ENCODE measurements around the gene SLC45A1.

The SLC45A1 gene

GRCh38 chr1:8350914-8351684 lies 33.2 kb downstream of the SLC45A1 start:
- H3K36me3 Mint-ChIP-seq (ENCODE audit: low read depth) = peaks cover 11% of the 10 kb centered on the region
- no peak overlapping the region for H3K27ac Mint-ChIP-seq
- H3K27me3 Mint-ChIP-seq (ENCODE audit: low read depth) = no peaks in the 10 kb centered on the region
- no peak overlapping the region for H3K4me3 Mint-ChIP-seq
- peaks cover 2% of the 10 kb centered on the region for H3K4me1 Mint-ChIP-seq (ENCODE audit: low read depth)
- H3K9me3 Mint-ChIP-seq = no peaks in the 10 kb centered on the region

GRCh38 chr1:8351693-8352470 lies 34.0 kb downstream of the SLC45A1 start:
- Mint-ChIP-seq H3K9me3 (no peaks in the 10 kb centered on the region), H3K27me3 (ENCODE audit: low read depth) (no peaks in the 10 kb centered on the region), H3K36me3 (ENCODE audit: low read depth) (peaks cover 14% of the 10 kb centered on the region), H3K4me1 (ENCODE audit: low read depth) (peaks cover 2% of the 10 kb centered on the region), H3K4me3 (no peak overlapping the region), H3K27ac (no peak overlapping the region)

- Mint-ChIP-seq H3K4me3 (no peak overlapping the region), H3K36me3 (ENCODE audit: low read depth) (peaks cover 17% of the 10 kb centered on the region), H3K4me1 (ENCODE audit: low read depth) (peaks cover 2% of the 10 kb centered on the region), H3K27ac (no peak overlapping the region), H3K27me3 (ENCODE audit: low read depth) (no peaks in the 10 kb centered on the region), H3K9me3 (no peaks in the 10 kb centered on the region)
Observed at GRCh38 chr1:8352471-8352845, 34.5 kb downstream of the SLC45A1 start.

- peaks cover 2% of the 10 kb centered on the region for H3K4me1 Mint-ChIP-seq (ENCODE audit: low read depth)
- H3K36me3 Mint-ChIP-seq (ENCODE audit: low read depth) = peaks cover 22% of the 10 kb centered on the region
- H3K27ac Mint-ChIP-seq = no peak overlapping the region
- H3K4me3 Mint-ChIP-seq = no peak overlapping the region
- H3K9me3 Mint-ChIP-seq = no peaks in the 10 kb centered on the region
- no peaks in the 10 kb centered on the region for H3K27me3 Mint-ChIP-seq (ENCODE audit: low read depth)
Observed at GRCh38 chr1:8352886-8353785, 35.2 kb downstream of the SLC45A1 start.

- H3K9me3 Mint-ChIP-seq = no peaks in the 10 kb centered on the region
- peaks cover 23% of the 10 kb centered on the region for H3K36me3 Mint-ChIP-seq (ENCODE audit: low read depth)
- no peak overlapping the region for H3K4me3 Mint-ChIP-seq
- no peaks in the 10 kb centered on the region for H3K27me3 Mint-ChIP-seq (ENCODE audit: low read depth)
- no peak overlapping the region for H3K27ac Mint-ChIP-seq
- no peaks in the 10 kb centered on the region for H3K4me1 Mint-ChIP-seq (ENCODE audit: low read depth)
Observed at GRCh38 chr1:8354038-8354437, 36.1 kb downstream of the SLC45A1 start.

GRCh38 chr1:8355439-8356255 lies 37.7 kb downstream of the SLC45A1 start:
- no peaks in the 10 kb centered on the region for H3K9me3 Mint-ChIP-seq
- no peak overlapping the region for H3K4me3 Mint-ChIP-seq
- no peaks in the 10 kb centered on the region for H3K27me3 Mint-ChIP-seq (ENCODE audit: low read depth)
- H3K4me1 Mint-ChIP-seq (ENCODE audit: low read depth) = no peaks in the 10 kb centered on the region
- peaks cover 25% of the 10 kb centered on the region for H3K36me3 Mint-ChIP-seq (ENCODE audit: low read depth)
- H3K27ac Mint-ChIP-seq = no peak overlapping the region

GRCh38 chr1:8356256-8357209 lies 38.6 kb downstream of the SLC45A1 start:
- Mint-ChIP-seq H3K27me3 (ENCODE audit: low read depth) (no peaks in the 10 kb centered on the region), H3K36me3 (ENCODE audit: low read depth) (peaks cover 25% of the 10 kb centered on the region), H3K9me3 (no peaks in the 10 kb centered on the region), H3K27ac (no peak overlapping the region), H3K4me1 (ENCODE audit: low read depth) (no peaks in the 10 kb centered on the region), H3K4me3 (no peak overlapping the region)

- no peak overlapping the region for H3K4me3 Mint-ChIP-seq
- no peak overlapping the region for H3K27ac Mint-ChIP-seq
- H3K4me1 Mint-ChIP-seq (ENCODE audit: low read depth) = no peaks in the 10 kb centered on the region
- peaks cover 28% of the 10 kb centered on the region for H3K36me3 Mint-ChIP-seq (ENCODE audit: low read depth)
- no peaks in the 10 kb centered on the region for H3K9me3 Mint-ChIP-seq
- no peaks in the 10 kb centered on the region for H3K27me3 Mint-ChIP-seq (ENCODE audit: low read depth)
Observed at GRCh38 chr1:8357329-8358101, 39.6 kb downstream of the SLC45A1 start.

- H3K27me3 Mint-ChIP-seq (ENCODE audit: low read depth) = no peaks in the 10 kb centered on the region
- no peak overlapping the region for H3K4me3 Mint-ChIP-seq
- peaks cover under 1% of the 10 kb centered on the region for H3K4me1 Mint-ChIP-seq (ENCODE audit: low read depth)
- peaks cover 27% of the 10 kb centered on the region for H3K36me3 Mint-ChIP-seq (ENCODE audit: low read depth)
- H3K27ac Mint-ChIP-seq = no peak overlapping the region
- H3K9me3 Mint-ChIP-seq = no peaks in the 10 kb centered on the region
Observed at GRCh38 chr1:8358241-8358896, 40.5 kb downstream of the SLC45A1 start.

GRCh38 chr1:8358897-8359616 lies 41.1 kb downstream of the SLC45A1 start:
- Mint-ChIP-seq H3K27ac (no peak overlapping the region), H3K27me3 (ENCODE audit: low read depth) (no peaks in the 10 kb centered on the region), H3K4me1 (ENCODE audit: low read depth) (peaks cover 2% of the 10 kb centered on the region), H3K4me3 (no peak overlapping the region), H3K9me3 (no peaks in the 10 kb centered on the region), H3K36me3 (ENCODE audit: low read depth) (peaks cover 25% of the 10 kb centered on the region)

GRCh38 chr1:8359617-8360481 lies 41.9 kb downstream of the SLC45A1 start:
- Mint-ChIP-seq H3K9me3 (no peaks in the 10 kb centered on the region), H3K27ac (no peak overlapping the region), H3K36me3 (ENCODE audit: low read depth) (peaks cover 24% of the 10 kb centered on the region), H3K4me3 (no peak overlapping the region), H3K27me3 (ENCODE audit: low read depth) (no peaks in the 10 kb centered on the region), H3K4me1 (ENCODE audit: low read depth) (peaks cover 2% of the 10 kb centered on the region)
